HG03097 (cell line): ENCODE results near the gene TMEM45B.
"Not testable (repeated sequence)": the region's sequence is repeated elsewhere in the genome, so short reads cannot be mapped to it uniquely, and the experiment has no call there.

Source experiments
- ATAC-seq: cut with Tn5 transposase; IDR thresholded peaks from one replicate; pipeline ENCODE4 v1.9.1; 2021; ENCODE audit not compliant: unreplicated experiment, low FRiP score

The TMEM45B gene

GRCh38 chr11:129815596-129816461 is at the start of gene TMEM45B:
TMEM45B (plus strand) TSS chr11:129815848; CDS start chr11:129852483, 36,635 bp downstream.
- ATAC-seq = no peak

- no peak for ATAC-seq
Observed at GRCh38 chr11:129766898-129767604, 48.6 kb upstream of the TMEM45B start.

GRCh38 chr11:129767827-129768226 is 47.8 kb upstream of the TMEM45B start:
- ATAC-seq = no peak

- no peak for ATAC-seq
Observed at GRCh38 chr11:129768356-129768755, 47.3 kb upstream of the TMEM45B start.

GRCh38 chr11:129769059-129769458 is 46.6 kb upstream of the TMEM45B start:
- no peak for ATAC-seq

GRCh38 chr11:129770993-129771392 is 44.7 kb upstream of the TMEM45B start:
- no peak for ATAC-seq

- not testable (repeated sequence) for ATAC-seq
Observed at GRCh38 chr11:129771456-129771855, 44.2 kb upstream of the TMEM45B start.

- no peak for ATAC-seq
Observed at GRCh38 chr11:129778877-129779276, 36.8 kb upstream of the TMEM45B start.

- ATAC-seq = no peak
Observed at GRCh38 chr11:129779342-129779741, 36.3 kb upstream of the TMEM45B start.

GRCh38 chr11:129785383-129786111 is 30.1 kb upstream of the TMEM45B start:
- ATAC-seq = no peak

- ATAC-seq = not testable (repeated sequence)
Observed at GRCh38 chr11:129786112-129786416, 29.6 kb upstream of the TMEM45B start.

GRCh38 chr11:129787532-129788155 is 28.0 kb upstream of the TMEM45B start:
- no peak for ATAC-seq

- ATAC-seq = no peak
Observed at GRCh38 chr11:129788278-129788677, 27.4 kb upstream of the TMEM45B start.

- no peak for ATAC-seq
Observed at GRCh38 chr11:129790106-129790505, 25.5 kb upstream of the TMEM45B start.

- no peak for ATAC-seq
Observed at GRCh38 chr11:129791515-129791914, 24.1 kb upstream of the TMEM45B start.

GRCh38 chr11:129792663-129793062 is 23.0 kb upstream of the TMEM45B start:
- ATAC-seq = no peak

GRCh38 chr11:129795089-129795488 is 20.6 kb upstream of the TMEM45B start:
- ATAC-seq = no peak

GRCh38 chr11:129798212-129798611 is 17.4 kb upstream of the TMEM45B start:
- ATAC-seq = no peak

GRCh38 chr11:129800162-129800561 is 15.5 kb upstream of the TMEM45B start:
- not testable (repeated sequence) for ATAC-seq

GRCh38 chr11:129800655-129801054 is 15.0 kb upstream of the TMEM45B start:
- ATAC-seq = no peak

- ATAC-seq = no peak
Observed at GRCh38 chr11:129803533-129803932, 12.1 kb upstream of the TMEM45B start.
